OCI-LY7 (cell line): ENCODE results near the gene BCKDHB.

Experiments
- EZH2phosphoT487 ChIP-seq: fragments of 200-600 bp; sonication (generic); IDR thresholded peaks from 2 replicates; pipeline ENCODE4 v1.6.1; 2018; ENCODE audit warnings: low read depth, borderline replicate concordance, mild to moderate bottlenecking, mixed run types, antibody characterized with exemption, low read length, moderate library complexity, mixed read lengths
- TF ChIP-seq, protein P1 (sequence below): fragments of 200-600 bp; sonication (generic); conservative IDR thresholded peaks from 2 replicates; pipeline ENCODE4 v1.5.1; 2014; ENCODE audit warnings: mild to moderate bottlenecking, antibody characterized with exemption, low read length, moderate library complexity, mixed read lengths

DNA sequence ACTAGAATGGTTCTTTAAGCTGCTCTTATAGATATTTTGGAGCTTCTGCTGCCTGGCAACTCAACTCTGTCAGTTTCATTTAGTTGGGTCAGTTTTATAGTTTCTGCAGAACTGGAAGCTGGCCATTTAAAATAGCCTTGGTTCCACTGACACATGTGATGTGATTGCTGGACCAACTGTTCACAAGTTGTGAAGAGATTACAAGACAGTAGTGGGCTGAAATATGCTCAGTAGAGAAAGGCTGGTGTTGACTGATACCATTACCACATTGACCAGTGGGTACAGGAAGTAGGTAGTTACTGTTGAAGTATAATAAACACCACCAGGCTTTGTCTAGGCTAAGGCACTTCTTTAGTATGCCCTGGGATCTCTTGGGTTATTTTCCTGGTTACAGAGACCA is 39.0 kb downstream of the BCKDHB start:
- TF ChIP-seq, protein P1, sequence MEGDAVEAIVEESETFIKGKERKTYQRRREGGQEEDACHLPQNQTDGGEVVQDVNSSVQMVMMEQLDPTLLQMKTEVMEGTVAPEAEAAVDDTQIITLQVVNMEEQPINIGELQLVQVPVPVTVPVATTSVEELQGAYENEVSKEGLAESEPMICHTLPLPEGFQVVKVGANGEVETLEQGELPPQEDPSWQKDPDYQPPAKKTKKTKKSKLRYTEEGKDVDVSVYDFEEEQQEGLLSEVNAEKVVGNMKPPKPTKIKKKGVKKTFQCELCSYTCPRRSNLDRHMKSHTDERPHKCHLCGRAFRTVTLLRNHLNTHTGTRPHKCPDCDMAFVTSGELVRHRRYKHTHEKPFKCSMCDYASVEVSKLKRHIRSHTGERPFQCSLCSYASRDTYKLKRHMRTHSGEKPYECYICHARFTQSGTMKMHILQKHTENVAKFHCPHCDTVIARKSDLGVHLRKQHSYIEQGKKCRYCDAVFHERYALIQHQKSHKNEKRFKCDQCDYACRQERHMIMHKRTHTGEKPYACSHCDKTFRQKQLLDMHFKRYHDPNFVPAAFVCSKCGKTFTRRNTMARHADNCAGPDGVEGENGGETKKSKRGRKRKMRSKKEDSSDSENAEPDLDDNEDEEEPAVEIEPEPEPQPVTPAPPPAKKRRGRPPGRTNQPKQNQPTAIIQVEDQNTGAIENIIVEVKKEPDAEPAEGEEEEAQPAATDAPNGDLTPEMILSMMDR: no peak
- no peak for TF ChIP-seq EZH2phosphoT487
